Measurements from ENCODE around the gene KRT71.

GRCh38 chr12:52494518-52494917 is 58.4 kb downstream of the KRT71 start:
- no peak for TF ChIP-seq POLR2A (IDR thresholded peaks at IDR 0.05; ENCODE audit: low read length)
- no peak for TF ChIP-seq GATA1 (IDR thresholded peaks at IDR 0.05; ENCODE audit: low read depth, low read length)

Measured in erythroblast (primary cell).